K562 (cell line): ENCODE results near the gene BPIFB2. TPM values are rescaled to one million over a fixed set of nuclear protein-coding genes. Genes with fewer than 3 reads are reported as not detected.

ENCODE experiments used
- ATAC-seq: fragments of 200-7000 bp; cut with Tn5 transposase; 3 replicates; pipeline ENCODE4 v1.9.1; 2020; ENCODE audit warnings: moderate library complexity
- BruUV-seq: library from RNA; stranded (reverse); fragments of 400-500 nt; replicated peaks from 2 replicates; lab custom pipeline; 2021; lab: Mats Ljungman, UMichigan
- CTCF ChIA-PET: fragments of 300-600 bp; formaldehyde crosslinking; extraction: SDS; loops from one replicate; lab custom pipeline; 2021; ENCODE audit warnings: low intra/inter-chr PET ratio; lab: Yijun Ruan, JAX
- POLR2A ChIA-PET: fragments of 300-600, 350-650 bp; sonication (Branson Sonifier 250); formaldehyde crosslinking; extraction: SDS; loops from one replicate; lab custom pipeline; 2021; ENCODE audit warnings: antibody characterized with exemption, inconsistent platforms; lab: Yijun Ruan, JAX
- DNase-seq, 4 experiments: peaks; one replicate each; pipeline versions ENCODE4 v3.0.0 to v3.0.0-alpha.2; 2011 to 2018; ENCODE audit warnings: low spot score in 3 of 4, mixed read lengths in 3 of 4; ENCODE audit errors: extremely low read depth in 1 of 4
- FAIRE-seq: peaks from 2 replicates; lab custom pipeline; 2011; peaks lifted over from hg19 to GRCh38; lab: Jason Lieb, UNC
- H2AFZ ChIP-seq: 2 replicates; pipeline ENCODE4 v1.6.0; 2011; ENCODE audit warnings: low read depth, low read length, control low read depth, inconsistent platforms
- H3K27ac ChIP-seq: fragments of 200-600 bp; 3 replicates; pipeline ENCODE4 v1.8.0; 2011; ENCODE audit warnings: low read depth, mild to moderate bottlenecking, control low read depth, inconsistent platforms, low read length, moderate library complexity, mixed read lengths; ENCODE audit errors: extremely low read depth
- H3K27me3 ChIP-seq, 2 experiments: fragments of 300-600 bp in 1 of 2; 2 replicates in 1 of 2; 3 replicates in 1 of 2; pipeline versions ENCODE4 v1.6.0 to v1.8.0; 2011; ENCODE audit warnings: inconsistent platforms in 2 of 2, low read length in 2 of 2, mild to moderate bottlenecking in 1 of 2, mixed read lengths in 1 of 2, moderate library complexity in 1 of 2; ENCODE audit not compliant: control insufficient read depth in 2 of 2, insufficient read depth in 2 of 2
- H3K36me3 ChIP-seq: fragments of 300-600 bp; 3 replicates; pipeline ENCODE4 v1.8.0; 2011; ENCODE audit warnings: mild to moderate bottlenecking, low read length, inconsistent platforms; ENCODE audit not compliant: control insufficient read depth, insufficient read depth
- H3K4me1 ChIP-seq, 2 experiments: fragments of 200-600 bp in 1 of 2; replicated peaks in 1 of 2; 2 replicates in 1 of 2; 3 replicates in 1 of 2; pipeline versions ENCODE4 v1.5.1 to v1.8.0; 2011; ENCODE audit warnings: inconsistent platforms in 2 of 2, low read length in 2 of 2, mild to moderate bottlenecking in 1 of 2, mixed read lengths in 1 of 2, moderate library complexity in 1 of 2; ENCODE audit not compliant: control insufficient read depth in 2 of 2, insufficient read depth in 2 of 2
- H3K4me2 ChIP-seq: 2 replicates; pipeline ENCODE4 v1.6.1; 2011; ENCODE audit warnings: low read length, control low read depth, inconsistent platforms, mixed read lengths; ENCODE audit not compliant: insufficient read depth
- H3K4me3 ChIP-seq: fragments of 200-600 bp; sonication (generic), shearing (Covaris generic); 2 replicates; pipeline ENCODE4 v1.5.1; 2016; ENCODE audit warnings: control low read depth, inconsistent platforms
- H3K79me2 ChIP-seq: fragments of 200-600 bp; 3 replicates; pipeline ENCODE4 v1.8.0; 2011; ENCODE audit warnings: low read length, inconsistent platforms; ENCODE audit not compliant: control insufficient read depth, insufficient read depth
- H3K9ac ChIP-seq, 2 experiments: 2 replicates each; pipeline versions ENCODE4 v1.6.0 to v1.6.1; 2011; ENCODE audit warnings: low read depth in 2 of 2, low read length in 2 of 2, control low read depth in 1 of 2, inconsistent platforms in 1 of 2, mild to moderate bottlenecking in 1 of 2, mixed read lengths in 1 of 2; ENCODE audit not compliant: insufficient read depth in 1 of 2
- H3K9me1 ChIP-seq: one replicate; pipeline ENCODE4 v1.6.0; 2011; ENCODE audit warnings: inconsistent platforms, mild to moderate bottlenecking, low read length, moderate library complexity; ENCODE audit not compliant: control insufficient read depth, insufficient read depth
- H3K9me3 ChIP-seq: replicated peaks from 2 replicates; pipeline ENCODE4 v1.5.1; 2011; ENCODE audit warnings: low read depth, low read length, inconsistent platforms; ENCODE audit not compliant: control insufficient read depth, insufficient read depth
- H4K20me1 ChIP-seq: replicated peaks from 2 replicates; pipeline ENCODE4 v1.6.1; 2011; ENCODE audit warnings: low read length, inconsistent platforms, mixed read lengths; ENCODE audit not compliant: control insufficient read depth, insufficient read depth
- HNRNPK ChIP-seq: fragments of 200-400 bp; formaldehyde crosslinking; IDR thresholded peaks from one replicate; pipeline ENCODE4 v1.6.1; 2018; ENCODE audit warnings: mild to moderate bottlenecking, low read depth, low read length; ENCODE audit not compliant: poor library complexity, severe bottlenecking
- NEUROD1 ChIP-seq: fragments of 150-350 bp; IDR thresholded peaks from 2 replicates; pipeline ENCODE4 v1.6.1; 2014; ENCODE audit warnings: borderline replicate concordance, low read length, low read depth; ENCODE audit not compliant: partially characterized antibody
- PRPF4 ChIP-seq: fragments of 200-400 bp; formaldehyde crosslinking; IDR thresholded peaks from one replicate; pipeline ENCODE4 v1.6.1; 2017; ENCODE audit warnings: low read length, low read depth, mild to moderate bottlenecking; ENCODE audit not compliant: insufficient read depth, poor library complexity, severe bottlenecking
- RBM34 ChIP-seq: fragments of 200-400 bp; formaldehyde crosslinking; IDR thresholded peaks from 2 replicates; pipeline ENCODE4 v1.6.1; 2018; ENCODE audit warnings: low read length, borderline replicate concordance; ENCODE audit not compliant: insufficient read depth
- RBM39 ChIP-seq: fragments of 200-400 bp; formaldehyde crosslinking; optimal IDR thresholded peaks from 2 replicates; pipeline ENCODE3; 2018; ENCODE audit warnings: low read depth, low read length
- WGBS: fragments of 100-300 bp; shearing (Covaris generic); methylation state at CpG from one replicate; pipeline ENCODE4 v1.1.6; 2016; ENCODE audit warnings: low coverage, mixed read lengths; ENCODE audit not compliant: insufficient coverage; ENCODE audit errors: missing lambda C conversion rate; 5-methylcytosine and 5-hydroxymethylcytosine counted together
- in situ Hi-C: fragments of 300-500 bp; cut with MboI; formaldehyde crosslinking; loops from 4 replicates; pipeline ENCODE4 v1.15.0; 2018; ENCODE audit warnings: inconsistent platforms, mixed read lengths
- intact Hi-C: fragments of 100-400 bp; cut with micrococcal nuclease; formaldehyde crosslinking; loops from 2 replicates; pipeline ENCODE4 v1.14.2; 2022
- polyA plus RNA-seq, 8 experiments: library from polyadenylated mRNA; depleted of rRNA in 4 of 8; stranded (reverse) in 5 of 8; unstranded in 3 of 8; fragments of >200 nt; fragmentation: Nextera tagmentation in 2 of 8; fragmentation: Illumina TruSeq in 1 of 8; extraction: Ambion mirVana in 2 of 8; extraction: Trizol in 1 of 8; gene quantifications; 2 replicates each; pipeline versions ENCODE4 v1.2.1 to v1.2.3, GENCODE V29; 2011 to 2014; ENCODE audit warnings: inconsistent platforms in 1 of 8, missing spikeins in 1 of 8
- total RNA-seq, 7 experiments: library from RNA; depleted of rRNA in 6 of 7; stranded (reverse); fragments of >200 nt in 6 of 7; fragmentation: Illumina TruSeq in 2 of 7; extraction: Trizol in 2 of 7; gene quantifications; 2 replicates each; pipeline versions ENCODE4 v1.2.1 to v1.2.3, GENCODE V29; 2011 to 2021; ENCODE audit warnings: low replicate concordance in 1 of 7
- TF ChIP-seq, protein P1 (sequence below): sonication (generic); formaldehyde crosslinking; IDR thresholded peaks from 2 replicates; pipeline ENCODE4 v1.8.0; 2022; ENCODE audit warnings: mild to moderate bottlenecking, low read depth, missing genetic modification reagents

The BPIFB2 gene
- total and polyA plus RNA-seq, 9 of the 15 experiments (the other 6 are each of a cell fraction or from before 2014, with no cell fraction given): not detected

DNA sequence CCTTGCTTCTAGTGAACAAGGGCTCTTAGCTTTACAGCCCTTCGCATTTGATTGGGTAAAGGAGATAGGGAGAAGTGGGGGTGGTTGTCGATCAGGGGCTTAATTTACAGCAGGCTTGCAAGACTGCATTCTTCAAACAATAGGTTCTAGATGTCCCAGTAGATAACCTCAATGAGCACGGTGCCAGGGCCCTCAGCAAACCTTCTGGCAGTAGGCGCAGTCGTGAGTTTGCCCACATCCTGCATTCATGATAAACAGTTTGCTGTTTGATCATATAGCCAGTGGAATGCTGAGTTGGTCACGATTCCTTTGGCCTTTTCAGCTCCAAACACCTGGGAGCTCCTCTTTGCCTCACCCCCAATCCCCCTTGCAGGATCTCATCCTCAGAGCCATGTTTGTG lies 30.8 kb upstream of the BPIFB2 start (continued):
- no peak for TF ChIP-seq PRPF4
- no peak for TF ChIP-seq RBM39

DNA sequence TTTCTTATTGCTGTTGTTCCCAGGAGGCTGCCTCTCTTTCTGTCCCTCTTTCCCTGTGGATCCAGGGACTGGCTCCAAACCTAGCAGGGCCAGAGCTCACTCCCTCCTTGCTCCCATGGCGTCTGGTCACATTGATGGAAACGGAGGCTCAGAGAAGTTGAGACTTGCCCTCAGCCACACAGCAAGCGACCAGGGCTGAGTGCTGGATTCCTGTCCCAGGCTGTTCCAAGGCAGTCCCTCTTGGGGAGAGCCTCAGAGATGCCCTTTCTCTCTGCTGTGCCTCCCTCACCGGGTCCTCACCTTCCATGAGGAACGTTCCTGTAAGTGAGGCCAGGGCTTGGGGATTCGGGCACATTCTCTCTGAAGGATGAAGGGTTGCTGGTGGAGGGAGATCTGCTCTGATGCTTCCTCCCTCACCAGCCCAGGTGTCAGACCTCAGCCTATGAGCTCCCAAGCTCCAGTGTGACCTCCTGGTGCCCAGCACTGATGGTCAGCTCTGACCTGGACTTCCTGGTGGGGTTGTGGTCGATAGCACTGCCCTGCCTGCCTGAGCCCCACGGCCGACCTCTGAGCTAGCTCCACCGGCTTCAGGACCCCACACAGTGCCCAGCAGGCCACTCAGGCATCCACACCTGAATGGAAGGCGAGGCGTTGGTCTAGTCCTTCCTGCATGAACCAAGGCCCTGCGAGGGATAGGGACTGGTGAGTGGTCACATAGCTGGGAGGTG lies 30.1 kb upstream of the BPIFB2 start:
- Histone ChIP-seq H4K20me1 (0 out of 2 replicates have a peak, but pooled peaks cover 5% of the 10 kb centered on the region), H3K36me3 (no peaks in the 10 kb centered on the region), H3K4me3 (no peak overlapping the region), H3K9me3 (no peaks in the 10 kb centered on the region), H3K4me2 (no peak overlapping the region), H3K27me3 (peaks cover 23 to 63% of the 10 kb centered on the region in 2 experiments), H3K27ac (no peak overlapping the region), H2AFZ (no peak overlapping the region), H3K9me1 (no peaks in the 10 kb centered on the region), H3K79me2 (no peaks in the 10 kb centered on the region), H3K9ac (no peak overlapping the region), H3K4me1 (peaks cover 3 to 4% of the 10 kb centered on the region in 2 experiments; a peak in 3 of 5 replicates)
- WGBS: 3% methylated on average over 9 of the region's 13 CpGs
- no peak for ATAC-seq
- TF ChIP-seq RBM34 (no peak), HNRNPK (no peak), NEUROD1 (no peak)
- TF ChIP-seq, protein P1, sequence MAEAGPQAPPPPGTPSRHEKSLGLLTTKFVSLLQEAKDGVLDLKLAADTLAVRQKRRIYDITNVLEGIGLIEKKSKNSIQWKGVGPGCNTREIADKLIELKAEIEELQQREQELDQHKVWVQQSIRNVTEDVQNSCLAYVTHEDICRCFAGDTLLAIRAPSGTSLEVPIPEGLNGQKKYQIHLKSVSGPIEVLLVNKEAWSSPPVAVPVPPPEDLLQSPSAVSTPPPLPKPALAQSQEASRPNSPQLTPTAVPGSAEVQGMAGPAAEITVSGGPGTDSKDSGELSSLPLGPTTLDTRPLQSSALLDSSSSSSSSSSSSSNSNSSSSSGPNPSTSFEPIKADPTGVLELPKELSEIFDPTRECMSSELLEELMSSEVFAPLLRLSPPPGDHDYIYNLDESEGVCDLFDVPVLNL (CRISPR knock-in tag): no peak
- FAIRE-seq: no peak
- BruUV-seq: no TSS peak
- POLR2A ChIA-PET: interaction anchor here (0.9 kb wide), 1 partner anchor 23 kb away, joined by 3 read pairs; no protein-coding TSS in a partner anchor
- intact Hi-C loops: no loop called here
- in situ Hi-C loops: no loop called here
- no peak for DNase-seq
- CTCF ChIA-PET: no interaction called here
